ENCODE results near the gene NDUFC2. TPM values are rescaled to one million over a fixed set of nuclear protein-coding genes. Genes with fewer than 3 reads are reported as not detected.
A peak's percentile ranks its signal among the peaks of the same experiment; 100 is the strongest.

The NDUFC2 gene
- total RNA-seq, 1 donor from 2014 or later = 64.8 TPM

GRCh38 chr11:78050964-78051831 lies 28.5 kb downstream of the NDUFC2 start:
- FAIRE-seq (no peak), DNase-seq (ENCODE audit: low read depth) (peak; percentile 85)
- H3K36me3 ChIP-seq (ENCODE audit: control insufficient read depth, insufficient read depth, low read length) = no peaks in the 10 kb centered on the region
- no peaks in the 10 kb centered on the region for H3K27me3 ChIP-seq (ENCODE audit: control insufficient read depth, insufficient read depth, low read length)
- no peak overlapping the region for H3K4me3 ChIP-seq (ENCODE audit: low read depth, low read length)
- no peak for TF ChIP-seq CTCF (IDR thresholded peaks at IDR 0.05; ENCODE audit: insufficient read depth, low read length, severe bottlenecking)

GRCh38 chr11:78049348-78049747 lies 30.3 kb downstream of the NDUFC2 start:
- no peaks in the 10 kb centered on the region for H3K27me3 ChIP-seq (ENCODE audit: control insufficient read depth, insufficient read depth, low read length)
- no peaks in the 10 kb centered on the region for H3K36me3 ChIP-seq (ENCODE audit: control insufficient read depth, insufficient read depth, low read length)
- FAIRE-seq (no peak), DNase-seq (ENCODE audit: low read depth) (no peak)
- no peak overlapping the region for H3K4me3 ChIP-seq (ENCODE audit: low read depth, low read length)
- TF ChIP-seq CTCF (IDR thresholded peaks at IDR 0.05; ENCODE audit: insufficient read depth, low read length, severe bottlenecking) = no peak

- no peak for TF ChIP-seq CTCF (IDR thresholded peaks at IDR 0.05; ENCODE audit: insufficient read depth, low read length, severe bottlenecking)
These were observed 31.1 kb downstream of the NDUFC2 start for GRCh38 chr11:78048561-78048960.

GRCh38 chr11:78046486-78046854 lies 33.2 kb downstream of the NDUFC2 start:
- H3K4me3 ChIP-seq (ENCODE audit: low read depth, low read length) = no peak overlapping the region
- FAIRE-seq = no peak

More at GRCh38 chr11:78048561-78048960, 31.1 kb downstream of the NDUFC2 start:
- FAIRE-seq = no peak
- Histone ChIP-seq H3K4me3 (ENCODE audit: low read depth, low read length) (no peak overlapping the region), H3K27me3 (ENCODE audit: control insufficient read depth, insufficient read depth, low read length) (no peaks in the 10 kb centered on the region), H3K36me3 (ENCODE audit: control insufficient read depth, insufficient read depth, low read length) (no peaks in the 10 kb centered on the region)
- DNase-seq (ENCODE audit: low read depth) = no peak

GRCh38 chr11:78045851-78046485 lies 33.7 kb downstream of the NDUFC2 start:
- DNase-seq (ENCODE audit: low read depth) (peak; percentile 29), FAIRE-seq (no peak)
- no peaks in the 10 kb centered on the region for H3K27me3 ChIP-seq (ENCODE audit: control insufficient read depth, insufficient read depth, low read length)
- TF ChIP-seq CTCF (IDR thresholded peaks at IDR 0.05; ENCODE audit: insufficient read depth, low read length, severe bottlenecking) = peak; percentile 100
- H3K4me3 ChIP-seq (ENCODE audit: low read depth, low read length) = peak overlapping the region; percentile 19
- no peaks in the 10 kb centered on the region for H3K36me3 ChIP-seq (ENCODE audit: control insufficient read depth, insufficient read depth, low read length)

More at GRCh38 chr11:78046486-78046854, 33.2 kb downstream of the NDUFC2 start:
- Histone ChIP-seq H3K27me3 (ENCODE audit: control insufficient read depth, insufficient read depth, low read length) (no peaks in the 10 kb centered on the region), H3K36me3 (ENCODE audit: control insufficient read depth, insufficient read depth, low read length) (no peaks in the 10 kb centered on the region)
- DNase-seq (ENCODE audit: low read depth) = no peak
- no peak for TF ChIP-seq CTCF (IDR thresholded peaks at IDR 0.05; ENCODE audit: insufficient read depth, low read length, severe bottlenecking)

All from bronchial epithelial cell (primary cell).